ENCODE data around the gene CIT.
"Not testable (repeated sequence)": the region's sequence is repeated elsewhere in the genome, so short reads cannot be mapped to it uniquely, and the experiment has no call there.

The CIT gene

GRCh38 chr12:119659289-119659897 is 217.7 kb downstream of the CIT start:
- TF ChIP-seq CTCF (IDR thresholded peaks at IDR 0.05; ENCODE audit: low read depth, low read length) = peak; percentile 94
- H3K4me3 ChIP-seq (ENCODE audit: low read depth, low read length) = no peak overlapping the region

GRCh38 chr12:119658166-119658565 is 219.0 kb downstream of the CIT start:
- not testable (repeated sequence) for H3K4me3 ChIP-seq (ENCODE audit: low read depth, low read length)

- H3K4me3 ChIP-seq (ENCODE audit: low read depth, low read length) = not testable (repeated sequence)
Observed at GRCh38 chr12:119657001-119657400, 220.1 kb downstream of the CIT start.

- no peak overlapping the region for H3K4me3 ChIP-seq (ENCODE audit: low read depth, low read length)
- no peak for TF ChIP-seq CTCF (IDR thresholded peaks at IDR 0.05; ENCODE audit: low read depth, low read length)
Observed at GRCh38 chr12:119652665-119653064, 224.5 kb downstream of the CIT start.

- TF ChIP-seq CTCF (IDR thresholded peaks at IDR 0.05; ENCODE audit: low read depth, low read length) = peak; percentile 45; the same call in 1 of the 2 replicates
- H3K4me3 ChIP-seq (ENCODE audit: low read depth, low read length) = no peak overlapping the region
Observed at GRCh38 chr12:119649202-119649808, 227.8 kb downstream of the CIT start.

GRCh38 chr12:119645535-119646059 is 231.5 kb downstream of the CIT start:
- no peak overlapping the region for H3K4me3 ChIP-seq (ENCODE audit: low read depth, low read length)
- TF ChIP-seq CTCF (IDR thresholded peaks at IDR 0.05; ENCODE audit: low read depth, low read length) = no peak

GRCh38 chr12:119644930-119645329 is 232.2 kb downstream of the CIT start:
- TF ChIP-seq CTCF (IDR thresholded peaks at IDR 0.05; ENCODE audit: low read depth, low read length) = no peak
- no peak overlapping the region for H3K4me3 ChIP-seq (ENCODE audit: low read depth, low read length)

- TF ChIP-seq CTCF (IDR thresholded peaks at IDR 0.05; ENCODE audit: low read depth, low read length) = no peak
- no peak overlapping the region for H3K4me3 ChIP-seq (ENCODE audit: low read depth, low read length)
Observed at GRCh38 chr12:119642986-119643385, 234.1 kb downstream of the CIT start.

Measured in WI38 (cell line).